ENCODE data around the gene NEK3.
"Not testable (repeated sequence)": the region's sequence is repeated elsewhere in the genome, so short reads cannot be mapped to it uniquely, and the experiment has no call there.

DNA sequence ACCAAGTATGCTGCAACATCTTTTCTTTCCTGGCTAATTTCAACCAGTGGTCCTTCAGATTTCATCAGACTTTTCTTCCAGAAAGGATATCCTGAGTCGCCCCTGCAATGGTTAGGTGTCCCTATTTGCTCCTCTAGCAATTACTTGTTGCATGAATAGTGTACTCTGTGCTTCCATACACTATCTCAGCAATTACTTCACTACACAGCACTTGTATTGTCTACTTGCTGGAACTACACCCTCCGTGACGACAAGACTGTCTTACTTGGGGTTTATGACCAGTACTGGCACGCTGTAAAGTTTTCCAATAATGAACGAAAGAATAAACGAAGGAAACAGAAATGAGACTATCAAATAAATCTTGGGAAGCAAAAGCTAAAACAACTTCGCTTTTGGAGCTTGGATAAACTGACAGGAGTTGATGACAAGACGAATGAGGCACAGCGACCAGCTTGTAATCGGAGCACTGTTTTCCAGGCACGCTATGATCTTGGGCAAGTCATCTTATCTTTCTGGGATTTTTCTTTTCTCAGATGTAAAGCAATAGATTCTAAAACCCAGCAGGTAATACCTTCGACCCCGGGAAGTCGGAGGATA, 34.3 kb upstream of the NEK3 start:
- TF ChIP-seq, protein P1, sequence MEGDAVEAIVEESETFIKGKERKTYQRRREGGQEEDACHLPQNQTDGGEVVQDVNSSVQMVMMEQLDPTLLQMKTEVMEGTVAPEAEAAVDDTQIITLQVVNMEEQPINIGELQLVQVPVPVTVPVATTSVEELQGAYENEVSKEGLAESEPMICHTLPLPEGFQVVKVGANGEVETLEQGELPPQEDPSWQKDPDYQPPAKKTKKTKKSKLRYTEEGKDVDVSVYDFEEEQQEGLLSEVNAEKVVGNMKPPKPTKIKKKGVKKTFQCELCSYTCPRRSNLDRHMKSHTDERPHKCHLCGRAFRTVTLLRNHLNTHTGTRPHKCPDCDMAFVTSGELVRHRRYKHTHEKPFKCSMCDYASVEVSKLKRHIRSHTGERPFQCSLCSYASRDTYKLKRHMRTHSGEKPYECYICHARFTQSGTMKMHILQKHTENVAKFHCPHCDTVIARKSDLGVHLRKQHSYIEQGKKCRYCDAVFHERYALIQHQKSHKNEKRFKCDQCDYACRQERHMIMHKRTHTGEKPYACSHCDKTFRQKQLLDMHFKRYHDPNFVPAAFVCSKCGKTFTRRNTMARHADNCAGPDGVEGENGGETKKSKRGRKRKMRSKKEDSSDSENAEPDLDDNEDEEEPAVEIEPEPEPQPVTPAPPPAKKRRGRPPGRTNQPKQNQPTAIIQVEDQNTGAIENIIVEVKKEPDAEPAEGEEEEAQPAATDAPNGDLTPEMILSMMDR (IDR thresholded peaks at IDR 0.05), result not testable (repeated sequence)
- not testable (repeated sequence) for TF ChIP-seq POLR2A (IDR thresholded peaks at IDR 0.05)
